Bronchial epithelial cell (primary cell): ENCODE results near the gene GHSR. TPM values are rescaled to one million over a fixed set of nuclear protein-coding genes. Genes with fewer than 3 reads are reported as not detected.

Experiments
- DNase-seq: peaks from one replicate; pipeline ENCODE4 v3.0.0-alpha.2; 2010; ENCODE audit warnings: low read depth
- FAIRE-seq: peaks from 2 replicates; lab custom pipeline; 2011; peaks lifted over from hg19 to GRCh38; lab: Jason Lieb, UNC
- H3K27me3 ChIP-seq: 2 replicates; pipeline ENCODE4 v1.5.1; 2011; ENCODE audit warnings: low read length; ENCODE audit not compliant: control insufficient read depth, insufficient read depth
- H3K36me3 ChIP-seq: 2 replicates; pipeline ENCODE4 v1.5.1; 2011; ENCODE audit warnings: low read length; ENCODE audit not compliant: control insufficient read depth, insufficient read depth
- H3K4me3 ChIP-seq: 2 replicates; pipeline ENCODE4 v1.5.1; 2011; ENCODE audit warnings: mild to moderate bottlenecking, low read depth, low read length, control low read depth
- CTCF ChIP-seq: IDR thresholded peaks from 2 replicates; pipeline ENCODE4 v1.5.1; 2011; ENCODE audit warnings: mild to moderate bottlenecking, moderate library complexity, low read length, control low read depth, inconsistent platforms; ENCODE audit not compliant: insufficient read depth, severe bottlenecking
- total RNA-seq: library from RNA; depleted of rRNA; stranded (reverse); fragments of >200 nt; gene quantifications from 2 replicates; pipeline ENCODE4 v1.2.1, GENCODE V29; 2014

Gene GHSR
- total RNA-seq, 1 donor from 2014 or later = not detected

DNA sequence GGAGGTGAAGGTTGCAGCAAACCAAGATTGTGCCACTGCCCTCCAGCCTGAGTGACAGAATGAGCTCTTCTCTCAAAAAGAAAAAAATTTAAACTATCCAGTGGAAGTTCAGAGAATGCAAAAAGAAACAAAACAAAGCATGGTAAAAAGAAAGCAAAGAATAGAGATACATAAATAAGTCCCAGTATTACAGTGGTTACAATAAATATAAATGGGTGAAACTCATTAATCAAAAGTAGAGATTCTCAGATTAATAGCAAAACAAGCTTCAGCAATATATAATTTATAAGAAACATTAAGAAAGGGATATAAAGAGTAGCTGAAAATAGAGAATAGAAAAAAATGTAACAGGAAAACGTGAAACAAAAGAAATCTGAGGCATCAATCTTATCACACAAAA is 23.6 kb upstream of the GHSR start:
- no peak for DNase-seq
- H3K36me3 ChIP-seq = no peaks in the 10 kb centered on the region
- FAIRE-seq = no peak
- no peaks in the 10 kb centered on the region for H3K27me3 ChIP-seq
- H3K4me3 ChIP-seq = no peak overlapping the region
- TF ChIP-seq CTCF = no peak

- Histone ChIP-seq H3K36me3 (no peaks in the 10 kb centered on the region), H3K4me3 (no peak overlapping the region), H3K27me3 (no peaks in the 10 kb centered on the region)
- no peak for DNase-seq
- FAIRE-seq = no peak
- no peak for TF ChIP-seq CTCF
These were observed 22.3 kb upstream of the GHSR start for GRCh38 chr3:172470588-172470987.

DNA sequence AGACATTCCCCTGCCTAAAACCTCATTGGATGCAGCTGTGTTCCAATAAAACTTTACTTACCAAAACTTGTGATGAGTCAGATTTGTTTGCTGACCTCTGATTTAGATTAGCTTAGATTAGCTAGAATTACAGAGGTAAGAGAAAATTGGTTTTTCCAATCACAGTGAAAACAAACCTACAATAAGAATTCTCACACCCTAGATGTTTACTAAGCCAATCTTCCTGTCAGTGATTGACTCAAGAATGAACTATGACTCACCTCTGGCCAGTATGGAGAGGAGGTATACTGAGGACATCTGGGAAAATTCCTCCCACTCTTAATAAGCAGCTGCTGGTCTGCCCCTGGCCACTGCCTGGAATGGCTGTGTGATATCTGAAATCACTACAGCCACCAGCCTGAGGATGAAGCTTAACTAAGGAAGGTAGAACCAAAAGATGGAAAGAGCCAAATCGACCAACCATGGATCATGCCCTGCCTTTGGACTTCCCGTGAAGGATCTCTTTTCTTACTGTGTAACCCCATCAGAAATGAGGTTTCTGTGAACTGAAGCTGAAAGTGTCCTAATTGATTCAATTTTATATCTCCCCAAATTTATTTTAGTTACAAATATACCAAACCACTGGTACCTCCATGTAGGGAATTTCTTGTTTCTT is 19.0 kb upstream of the GHSR start:
- FAIRE-seq (no peak), DNase-seq (peak; percentile 87)
- no peaks in the 10 kb centered on the region for H3K36me3 ChIP-seq
- no peak for TF ChIP-seq CTCF
- no peaks in the 10 kb centered on the region for H3K27me3 ChIP-seq
- no peak overlapping the region for H3K4me3 ChIP-seq

GRCh38 chr3:172466553-172467130 is 18.4 kb upstream of the GHSR start:
- DNase-seq = no peak
- Histone ChIP-seq H3K36me3 (no peaks in the 10 kb centered on the region), H3K4me3 (no peak overlapping the region), H3K27me3 (no peaks in the 10 kb centered on the region)
- FAIRE-seq = no peak
- no peak for TF ChIP-seq CTCF

DNA sequence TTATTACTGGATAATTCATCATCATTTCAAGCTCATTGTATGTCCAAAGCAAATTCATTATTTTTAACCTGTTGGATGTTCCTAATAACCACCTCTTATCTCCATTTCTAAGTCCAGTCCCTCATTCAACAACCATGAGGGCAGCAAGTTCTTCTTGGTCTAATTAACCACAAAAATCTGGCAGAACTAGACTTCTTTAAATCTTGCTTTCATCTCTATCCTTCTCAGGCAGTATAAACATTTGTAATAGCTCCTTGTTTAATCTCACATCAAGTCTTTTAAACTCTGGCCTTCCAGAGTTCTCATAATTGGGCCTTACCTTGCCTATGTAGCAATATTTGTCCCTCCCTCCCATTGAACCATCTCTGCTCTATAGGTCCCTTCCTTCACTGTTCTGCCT is 17.0 kb upstream of the GHSR start:
- TF ChIP-seq CTCF = no peak
- FAIRE-seq (no peak), DNase-seq (no peak)
- Histone ChIP-seq H3K27me3 (no peaks in the 10 kb centered on the region), H3K4me3 (no peak overlapping the region), H3K36me3 (no peaks in the 10 kb centered on the region)
